K562 (cell line): Measurements from ENCODE around the gene SLAMF9. TPM values are rescaled to one million over a fixed set of nuclear protein-coding genes. Genes with fewer than 3 reads are reported as not detected.
A peak's percentile ranks its signal among the peaks of the same experiment; 100 is the strongest.

ENCODE experiments used
- SMARCA5 ChIP-seq: fragments of 450-650 bp; IDR thresholded peaks from 2 replicates; pipeline ENCODE4 v1.6.1; 2016
- ZNF785 ChIP-seq: fragments of 250-450 bp; sonication (Bioruptor Pico); IDR thresholded peaks from 2 replicates; pipeline ENCODE4 v1.4.0; 2020; ENCODE audit warnings: mild to moderate bottlenecking
- polyA plus RNA-seq, 8 experiments: library from polyadenylated mRNA; depleted of rRNA in 4 of 8; stranded (reverse) in 5 of 8; unstranded in 3 of 8; fragments of >200 nt; fragmentation: Nextera tagmentation in 2 of 8; fragmentation: Illumina TruSeq in 1 of 8; extraction: Ambion mirVana in 2 of 8; extraction: Trizol in 1 of 8; gene quantifications; 2 replicates each; pipeline versions ENCODE4 v1.2.1 to v1.2.3, GENCODE V29; 2011 to 2014; ENCODE audit warnings: inconsistent platforms in 1 of 8, missing spikeins in 1 of 8
- total RNA-seq, 7 experiments: library from RNA; depleted of rRNA in 6 of 7; stranded (reverse); fragments of >200 nt in 6 of 7; fragmentation: Illumina TruSeq in 2 of 7; extraction: Trizol in 2 of 7; gene quantifications; 2 replicates each; pipeline versions ENCODE4 v1.2.1 to v1.2.3, GENCODE V29; 2011 to 2021; ENCODE audit warnings: low replicate concordance in 1 of 7
- TF ChIP-seq, protein P1 (sequence below), 2 experiments: fragments of 450-650 bp; formaldehyde crosslinking in 1 of 2; IDR thresholded peaks; 2 replicates each; pipeline versions ENCODE4 v1.4.0 to v1.6.1; 2014 to 2020; ENCODE audit warnings: mild to moderate bottlenecking in 2 of 2, borderline replicate concordance in 1 of 2, low read depth in 1 of 2
- TF ChIP-seq, protein P2 (sequence below): fragments of 450-650 bp; IDR thresholded peaks from 2 replicates; pipeline ENCODE4 v1.7.1; 2018; ENCODE audit warnings: mild to moderate bottlenecking, low read depth; ENCODE audit not compliant: partially characterized antibody
- TF ChIP-seq, protein P3 (sequence below), 2 experiments: fragments of 450-650 bp in 1 of 2; sonication (generic) in 1 of 2; formaldehyde crosslinking in 1 of 2; IDR thresholded peaks; 2 replicates each; pipeline versions ENCODE4 v1.7.1 to v1.9.0; 2016 to 2022; ENCODE audit warnings: inconsistent platforms in 1 of 2, mild to moderate bottlenecking in 1 of 2, missing genetic modification reagents in 1 of 2

The SLAMF9 gene
- total and polyA plus RNA-seq, 9 of the 15 experiments (the other 6 are each of a cell fraction or from before 2014, with no cell fraction given), result 0.13 to 0.21 TPM; not detected in 7

DNA sequence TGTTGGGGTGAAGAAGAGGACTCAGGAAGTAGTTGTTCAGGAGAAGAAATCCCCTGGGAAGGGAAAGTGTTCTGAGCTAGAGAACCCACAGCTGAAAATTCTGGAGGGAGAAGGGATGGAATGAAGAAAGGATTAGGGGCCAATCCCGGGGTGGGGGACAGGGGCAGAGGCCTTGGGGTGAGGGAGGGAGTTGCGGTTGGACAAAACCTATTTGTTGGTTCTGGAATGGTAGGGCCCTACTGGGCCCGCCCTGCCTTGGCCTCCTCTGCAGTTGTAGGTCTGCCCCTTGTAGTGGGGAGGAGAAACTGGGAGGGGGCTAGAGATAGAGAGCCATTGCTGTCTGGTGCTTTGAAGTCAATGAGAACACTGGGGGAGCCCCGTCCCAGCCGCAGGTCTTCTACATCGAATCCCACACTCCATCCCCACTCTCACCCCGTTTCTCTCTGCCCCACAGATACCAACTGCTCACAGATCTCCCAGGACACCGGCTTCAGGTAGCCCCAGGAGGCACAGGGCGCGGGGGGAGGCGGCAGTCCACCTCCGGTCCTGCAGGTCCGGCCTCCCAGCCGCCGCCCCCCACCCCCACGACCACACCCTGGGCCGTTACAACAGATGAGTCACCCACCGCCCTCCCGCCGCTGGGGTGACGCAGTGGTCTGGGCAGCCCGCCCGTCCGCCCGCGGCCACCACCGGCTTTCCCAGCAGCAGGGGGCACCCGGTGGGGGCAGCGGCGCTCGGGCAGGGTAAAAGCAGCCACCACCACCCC lies 29.8 kb downstream of the SLAMF9 start (continued):
- TF ChIP-seq, protein P1, sequence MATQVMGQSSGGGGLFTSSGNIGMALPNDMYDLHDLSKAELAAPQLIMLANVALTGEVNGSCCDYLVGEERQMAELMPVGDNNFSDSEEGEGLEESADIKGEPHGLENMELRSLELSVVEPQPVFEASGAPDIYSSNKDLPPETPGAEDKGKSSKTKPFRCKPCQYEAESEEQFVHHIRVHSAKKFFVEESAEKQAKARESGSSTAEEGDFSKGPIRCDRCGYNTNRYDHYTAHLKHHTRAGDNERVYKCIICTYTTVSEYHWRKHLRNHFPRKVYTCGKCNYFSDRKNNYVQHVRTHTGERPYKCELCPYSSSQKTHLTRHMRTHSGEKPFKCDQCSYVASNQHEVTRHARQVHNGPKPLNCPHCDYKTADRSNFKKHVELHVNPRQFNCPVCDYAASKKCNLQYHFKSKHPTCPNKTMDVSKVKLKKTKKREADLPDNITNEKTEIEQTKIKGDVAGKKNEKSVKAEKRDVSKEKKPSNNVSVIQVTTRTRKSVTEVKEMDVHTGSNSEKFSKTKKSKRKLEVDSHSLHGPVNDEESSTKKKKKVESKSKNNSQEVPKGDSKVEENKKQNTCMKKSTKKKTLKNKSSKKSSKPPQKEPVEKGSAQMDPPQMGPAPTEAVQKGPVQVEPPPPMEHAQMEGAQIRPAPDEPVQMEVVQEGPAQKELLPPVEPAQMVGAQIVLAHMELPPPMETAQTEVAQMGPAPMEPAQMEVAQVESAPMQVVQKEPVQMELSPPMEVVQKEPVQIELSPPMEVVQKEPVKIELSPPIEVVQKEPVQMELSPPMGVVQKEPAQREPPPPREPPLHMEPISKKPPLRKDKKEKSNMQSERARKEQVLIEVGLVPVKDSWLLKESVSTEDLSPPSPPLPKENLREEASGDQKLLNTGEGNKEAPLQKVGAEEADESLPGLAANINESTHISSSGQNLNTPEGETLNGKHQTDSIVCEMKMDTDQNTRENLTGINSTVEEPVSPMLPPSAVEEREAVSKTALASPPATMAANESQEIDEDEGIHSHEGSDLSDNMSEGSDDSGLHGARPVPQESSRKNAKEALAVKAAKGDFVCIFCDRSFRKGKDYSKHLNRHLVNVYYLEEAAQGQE (IDR thresholded peaks at IDR 0.05; ENCODE audit: borderline replicate concordance), result peak; percentile 35
- TF ChIP-seq, protein P1 (CRISPR knock-in tag; IDR thresholded peaks at IDR 0.05; ENCODE audit: low read depth), result no peak
- TF ChIP-seq ZNF785 (CRISPR knock-in tag) (no peak), SMARCA5 (no peak)
- TF ChIP-seq, protein P2, sequence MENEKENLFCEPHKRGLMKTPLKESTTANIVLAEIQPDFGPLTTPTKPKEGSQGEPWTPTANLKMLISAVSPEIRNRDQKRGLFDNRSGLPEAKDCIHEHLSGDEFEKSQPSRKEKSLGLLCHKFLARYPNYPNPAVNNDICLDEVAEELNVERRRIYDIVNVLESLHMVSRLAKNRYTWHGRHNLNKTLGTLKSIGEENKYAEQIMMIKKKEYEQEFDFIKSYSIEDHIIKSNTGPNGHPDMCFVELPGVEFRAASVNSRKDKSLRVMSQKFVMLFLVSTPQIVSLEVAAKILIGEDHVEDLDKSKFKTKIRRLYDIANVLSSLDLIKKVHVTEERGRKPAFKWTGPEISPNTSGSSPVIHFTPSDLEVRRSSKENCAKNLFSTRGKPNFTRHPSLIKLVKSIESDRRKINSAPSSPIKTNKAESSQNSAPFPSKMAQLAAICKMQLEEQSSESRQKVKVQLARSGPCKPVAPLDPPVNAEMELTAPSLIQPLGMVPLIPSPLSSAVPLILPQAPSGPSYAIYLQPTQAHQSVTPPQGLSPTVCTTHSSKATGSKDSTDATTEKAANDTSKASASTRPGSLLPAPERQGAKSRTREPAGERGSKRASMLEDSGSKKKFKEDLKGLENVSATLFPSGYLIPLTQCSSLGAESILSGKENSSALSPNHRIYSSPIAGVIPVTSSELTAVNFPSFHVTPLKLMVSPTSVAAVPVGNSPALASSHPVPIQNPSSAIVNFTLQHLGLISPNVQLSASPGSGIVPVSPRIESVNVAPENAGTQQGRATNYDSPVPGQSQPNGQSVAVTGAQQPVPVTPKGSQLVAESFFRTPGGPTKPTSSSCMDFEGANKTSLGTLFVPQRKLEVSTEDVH, result no peak
- TF ChIP-seq, protein P3, sequence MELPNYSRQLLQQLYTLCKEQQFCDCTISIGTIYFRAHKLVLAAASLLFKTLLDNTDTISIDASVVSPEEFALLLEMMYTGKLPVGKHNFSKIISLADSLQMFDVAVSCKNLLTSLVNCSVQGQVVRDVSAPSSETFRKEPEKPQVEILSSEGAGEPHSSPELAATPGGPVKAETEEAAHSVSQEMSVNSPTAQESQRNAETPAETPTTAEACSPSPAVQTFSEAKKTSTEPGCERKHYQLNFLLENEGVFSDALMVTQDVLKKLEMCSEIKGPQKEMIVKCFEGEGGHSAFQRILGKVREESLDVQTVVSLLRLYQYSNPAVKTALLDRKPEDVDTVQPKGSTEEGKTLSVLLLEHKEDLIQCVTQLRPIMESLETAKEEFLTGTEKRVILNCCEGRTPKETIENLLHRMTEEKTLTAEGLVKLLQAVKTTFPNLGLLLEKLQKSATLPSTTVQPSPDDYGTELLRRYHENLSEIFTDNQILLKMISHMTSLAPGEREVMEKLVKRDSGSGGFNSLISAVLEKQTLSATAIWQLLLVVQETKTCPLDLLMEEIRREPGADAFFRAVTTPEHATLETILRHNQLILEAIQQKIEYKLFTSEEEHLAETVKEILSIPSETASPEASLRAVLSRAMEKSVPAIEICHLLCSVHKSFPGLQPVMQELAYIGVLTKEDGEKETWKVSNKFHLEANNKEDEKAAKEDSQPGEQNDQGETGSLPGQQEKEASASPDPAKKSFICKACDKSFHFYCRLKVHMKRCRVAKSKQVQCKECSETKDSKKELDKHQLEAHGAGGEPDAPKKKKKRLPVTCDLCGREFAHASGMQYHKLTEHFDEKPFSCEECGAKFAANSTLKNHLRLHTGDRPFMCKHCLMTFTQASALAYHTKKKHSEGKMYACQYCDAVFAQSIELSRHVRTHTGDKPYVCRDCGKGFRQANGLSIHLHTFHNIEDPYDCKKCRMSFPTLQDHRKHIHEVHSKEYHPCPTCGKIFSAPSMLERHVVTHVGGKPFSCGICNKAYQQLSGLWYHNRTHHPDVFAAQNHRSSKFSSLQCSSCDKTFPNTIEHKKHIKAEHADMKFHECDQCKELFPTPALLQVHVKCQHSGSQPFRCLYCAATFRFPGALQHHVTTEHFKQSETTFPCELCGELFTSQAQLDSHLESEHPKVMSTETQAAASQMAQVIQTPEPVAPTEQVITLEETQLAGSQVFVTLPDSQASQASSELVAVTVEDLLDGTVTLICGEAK (IDR thresholded peaks at IDR 0.05), result no peak
- TF ChIP-seq, protein P3 (CRISPR knock-in tag; IDR thresholded peaks at IDR 0.05), result no peak
